ENCODE data around the gene CRISPLD2. TPM values are rescaled to one million over a fixed set of nuclear protein-coding genes. Genes with fewer than 3 reads are reported as not detected.

Gene CRISPLD2
- total RNA-seq, 2 donors from 2014 or later = 0.43 to 1.7 TPM

DNA sequence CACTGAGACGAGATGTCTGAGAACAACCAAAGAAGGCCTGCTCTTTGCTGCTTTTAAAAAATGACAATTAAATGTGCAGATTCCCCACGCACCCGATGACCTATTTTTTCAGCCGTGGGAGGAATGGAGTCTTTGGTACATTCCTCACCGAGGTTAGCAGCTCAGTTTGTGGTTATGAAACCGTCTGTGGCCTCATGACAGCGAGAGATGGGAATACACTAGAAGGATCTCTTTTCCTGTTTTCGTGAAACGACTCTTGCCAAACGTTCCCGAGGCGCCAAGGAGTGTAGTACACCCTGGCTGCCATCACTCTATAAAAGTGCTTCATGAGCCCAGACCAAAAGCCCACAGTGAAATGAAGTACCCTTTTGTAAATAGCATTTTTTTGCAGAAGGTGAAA lies 87.8 kb downstream of the CRISPLD2 start:
- DNase-seq (ENCODE audit: low spot score) (no peak), ATAC-seq (no peak)
- Mint-ChIP-seq H3K36me3 (no peaks in the 10 kb centered on the region), H3K27me3 (peaks cover 0 to 3% of the 10 kb centered on the region in 2 donors), H3K9me3 (no peaks in the 10 kb centered on the region), H3K27ac (no peak overlapping the region), H3K4me1 (ENCODE audit: low read depth in 2 of 2) (peaks cover 0 to 6% of the 10 kb centered on the region in 2 donors), H3K4me3 (no peak overlapping the region)

DNA sequence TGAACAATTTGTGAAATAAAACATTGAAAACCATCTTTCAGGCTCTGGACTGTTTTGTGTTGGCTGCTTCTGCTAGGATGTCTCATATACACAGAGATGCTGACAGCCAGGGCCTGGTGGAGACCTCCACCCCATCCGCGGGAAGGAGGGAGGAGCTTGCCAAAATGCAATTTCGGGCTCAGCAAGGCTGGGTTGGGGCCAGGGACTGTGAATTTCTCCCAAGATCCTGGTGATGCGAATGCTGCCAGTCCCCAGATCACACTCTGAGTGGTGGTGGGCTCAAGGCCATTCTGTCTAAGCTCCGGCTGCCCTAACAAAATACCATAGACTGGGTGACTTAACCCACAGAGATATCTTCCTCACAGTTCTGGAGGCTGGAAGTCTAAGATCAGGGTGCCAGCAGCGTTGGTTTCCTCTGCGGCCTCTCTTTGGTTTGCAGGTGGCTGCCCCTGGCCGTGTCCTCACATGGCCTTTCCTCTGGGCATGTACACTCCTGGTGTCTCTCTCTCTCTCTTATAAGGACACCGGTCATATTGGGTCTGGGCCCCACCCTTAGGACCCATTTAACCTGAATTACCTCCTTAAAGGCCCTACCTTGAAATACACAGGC lies 89.8 kb downstream of the CRISPLD2 start:
- no peak overlapping the region for H3K27ac Mint-ChIP-seq
- no peaks in the 10 kb centered on the region for H3K9me3 Mint-ChIP-seq
- no peaks in the 10 kb centered on the region for H3K36me3 Mint-ChIP-seq
- DNase-seq (ENCODE audit: low spot score) (no peak), ATAC-seq (no peak)
- no peak overlapping the region for H3K4me3 Mint-ChIP-seq
- peaks cover 0 to 6% of the 10 kb centered on the region in 2 donors for H3K4me1 Mint-ChIP-seq (ENCODE audit: low read depth in 2 of 2)
- peaks cover 0 to 6% of the 10 kb centered on the region in 2 donors for H3K27me3 Mint-ChIP-seq

DNA sequence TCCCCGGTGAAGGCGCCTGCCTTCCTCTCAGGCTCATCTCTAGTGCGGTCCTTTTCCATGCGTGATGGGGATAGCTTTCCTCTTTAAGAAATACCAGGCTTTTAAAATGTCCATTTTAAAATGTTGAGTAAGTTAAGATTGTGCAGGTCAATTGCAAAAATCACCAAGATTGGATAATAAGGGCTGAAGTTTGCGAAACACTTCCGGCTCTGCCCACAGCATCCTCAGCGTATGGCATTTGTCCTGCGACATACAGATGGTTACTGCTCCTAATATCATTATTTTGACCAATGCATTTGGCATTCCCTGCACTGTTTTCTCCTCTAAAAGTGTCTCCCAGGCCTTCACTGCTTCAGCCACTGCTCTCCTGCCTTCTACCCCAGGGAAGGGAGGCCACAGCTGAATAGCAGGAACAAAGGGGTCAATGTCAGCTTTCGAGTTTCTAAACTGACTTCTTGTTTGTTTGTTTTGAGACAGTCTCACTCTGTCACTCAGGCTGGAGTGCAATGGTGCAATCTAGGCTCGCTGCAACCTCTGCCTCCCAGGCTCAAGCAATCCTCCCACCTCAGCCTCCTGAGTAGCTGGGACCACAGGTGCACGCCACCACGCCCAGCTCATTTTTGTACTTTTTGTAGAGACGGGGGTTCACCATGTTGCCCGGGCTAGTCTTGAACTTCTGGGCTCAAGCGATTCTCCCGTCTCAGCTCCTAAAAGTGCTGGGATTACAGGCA lies 91.9 kb downstream of the CRISPLD2 start:
- no peak overlapping the region for H3K4me3 Mint-ChIP-seq
- H3K36me3 Mint-ChIP-seq = no peaks in the 10 kb centered on the region
- no peak for DNase-seq (ENCODE audit: low spot score)
- peaks cover 0 to 6% of the 10 kb centered on the region in 2 donors for H3K4me1 Mint-ChIP-seq (ENCODE audit: low read depth in 2 of 2)
- no peak overlapping the region for H3K27ac Mint-ChIP-seq
- no peak for ATAC-seq
- no peaks in the 10 kb centered on the region for H3K9me3 Mint-ChIP-seq
- peaks cover 0 to 12% of the 10 kb centered on the region in 2 donors for H3K27me3 Mint-ChIP-seq

DNA sequence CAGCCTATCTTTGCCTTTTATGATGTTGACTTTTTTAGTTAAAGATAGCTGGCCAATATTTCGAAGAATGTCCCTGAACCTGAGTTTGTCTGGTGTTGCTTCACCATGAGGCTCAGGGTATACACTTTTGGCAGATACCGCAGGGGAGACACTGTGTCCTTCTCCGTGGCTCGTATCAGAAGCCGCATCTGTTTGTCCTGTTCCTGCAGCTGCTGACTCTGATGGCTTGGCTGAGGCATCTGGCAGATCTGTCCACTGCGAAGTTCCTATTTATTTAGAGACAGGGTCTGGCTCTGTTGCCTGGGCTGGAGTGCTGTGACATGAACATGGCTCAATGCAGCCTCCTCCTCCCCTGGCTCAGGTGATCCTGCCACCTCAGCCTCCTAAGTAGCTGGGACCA lies 93.5 kb downstream of the CRISPLD2 start:
- no peak overlapping the region for H3K27ac Mint-ChIP-seq
- H3K4me1 Mint-ChIP-seq (ENCODE audit: low read depth in 2 of 2) = no peaks in the 10 kb centered on the region
- DNase-seq (ENCODE audit: low spot score) = no peak
- H3K4me3 Mint-ChIP-seq = no peak overlapping the region
- H3K9me3 Mint-ChIP-seq = no peaks in the 10 kb centered on the region
- no peaks in the 10 kb centered on the region for H3K36me3 Mint-ChIP-seq
- no peak for ATAC-seq
- peaks cover 3 to 15% of the 10 kb centered on the region in 2 donors for H3K27me3 Mint-ChIP-seq

DNA sequence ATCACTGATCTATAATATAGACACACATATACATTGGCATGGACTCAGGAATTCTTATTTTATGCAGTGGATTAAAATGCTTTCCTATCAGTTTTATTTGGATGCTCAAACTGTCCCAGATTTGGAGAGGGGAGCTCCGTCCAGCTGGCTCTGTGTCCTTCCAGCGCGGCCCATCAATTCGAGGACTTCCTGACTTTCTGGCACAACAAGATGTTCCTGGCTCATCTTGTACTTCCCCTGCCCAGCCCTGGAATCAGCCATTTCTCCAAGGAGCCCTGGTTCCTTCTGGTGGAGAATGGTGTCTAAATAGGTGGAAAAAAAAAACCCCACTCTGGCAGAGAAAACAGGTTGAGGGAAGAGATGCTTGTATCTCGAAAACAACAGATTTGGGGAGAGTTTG lies 94.5 kb downstream of the CRISPLD2 start:
- ATAC-seq (no peak), DNase-seq (ENCODE audit: low spot score) (no peak)
- Mint-ChIP-seq H3K27ac (no peak overlapping the region), H3K4me3 (no peak overlapping the region), H3K9me3 (no peaks in the 10 kb centered on the region), H3K27me3 (peaks cover 10 to 20% of the 10 kb centered on the region in 2 donors), H3K4me1 (ENCODE audit: low read depth in 2 of 2) (no peaks in the 10 kb centered on the region), H3K36me3 (no peaks in the 10 kb centered on the region)

DNA sequence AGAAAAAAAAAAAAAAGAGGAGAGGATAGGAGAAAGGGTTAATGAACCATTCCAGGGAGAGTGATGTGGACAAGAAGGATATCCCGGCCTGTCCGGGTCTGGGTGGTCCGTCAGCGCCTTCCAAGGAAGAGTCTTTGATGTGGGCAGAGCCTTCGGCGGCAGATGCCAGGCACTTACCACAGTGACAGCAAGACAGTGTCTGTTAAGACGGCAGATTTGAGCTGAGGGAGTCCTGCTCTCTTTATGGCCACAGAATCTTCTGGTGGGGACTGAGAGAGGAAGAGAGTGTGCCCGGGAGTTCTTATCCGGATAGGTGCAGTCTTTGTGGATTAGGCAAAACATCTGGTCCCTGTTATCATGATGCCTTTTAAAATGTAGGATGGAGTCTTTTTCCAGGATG lies 96.4 kb downstream of the CRISPLD2 start:
- H3K4me1 Mint-ChIP-seq (ENCODE audit: low read depth in 2 of 2) = no peaks in the 10 kb centered on the region
- no peak for DNase-seq (ENCODE audit: low spot score)
- ATAC-seq = no peak
- H3K27ac Mint-ChIP-seq = no peak overlapping the region
- H3K27me3 Mint-ChIP-seq = peaks cover 14 to 20% of the 10 kb centered on the region in 2 donors
- H3K9me3 Mint-ChIP-seq = no peaks in the 10 kb centered on the region
- no peaks in the 10 kb centered on the region for H3K36me3 Mint-ChIP-seq
- no peak overlapping the region for H3K4me3 Mint-ChIP-seq

DNA sequence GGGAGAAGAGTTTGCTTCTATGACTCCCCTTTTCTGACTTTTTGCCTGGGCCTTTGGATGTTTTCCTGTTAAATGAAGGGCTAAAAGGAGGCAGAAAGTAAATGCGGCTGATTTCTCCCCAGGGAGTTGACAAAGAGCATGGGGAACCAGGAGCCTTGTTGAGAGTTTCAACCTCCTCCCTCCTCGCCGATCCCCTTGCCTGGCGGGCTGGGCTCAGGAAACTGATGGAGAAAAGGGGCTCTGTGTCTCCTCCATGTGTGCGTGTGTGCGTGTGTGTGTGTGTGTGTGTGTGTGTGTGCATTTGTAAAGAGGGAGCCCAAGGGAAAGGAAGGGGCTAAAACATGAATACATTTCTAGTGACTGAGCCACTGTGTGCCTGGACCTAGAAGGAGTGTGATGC lies 97.1 kb downstream of the CRISPLD2 start:
- Mint-ChIP-seq H3K27me3 (peaks cover 14 to 20% of the 10 kb centered on the region in 2 donors), H3K27ac (no peak overlapping the region), H3K4me3 (no peak overlapping the region), H3K4me1 (ENCODE audit: low read depth in 2 of 2) (no peaks in the 10 kb centered on the region), H3K9me3 (no peaks in the 10 kb centered on the region), H3K36me3 (no peaks in the 10 kb centered on the region)
- DNase-seq (ENCODE audit: low spot score) = no peak
- no peak for ATAC-seq

DNA sequence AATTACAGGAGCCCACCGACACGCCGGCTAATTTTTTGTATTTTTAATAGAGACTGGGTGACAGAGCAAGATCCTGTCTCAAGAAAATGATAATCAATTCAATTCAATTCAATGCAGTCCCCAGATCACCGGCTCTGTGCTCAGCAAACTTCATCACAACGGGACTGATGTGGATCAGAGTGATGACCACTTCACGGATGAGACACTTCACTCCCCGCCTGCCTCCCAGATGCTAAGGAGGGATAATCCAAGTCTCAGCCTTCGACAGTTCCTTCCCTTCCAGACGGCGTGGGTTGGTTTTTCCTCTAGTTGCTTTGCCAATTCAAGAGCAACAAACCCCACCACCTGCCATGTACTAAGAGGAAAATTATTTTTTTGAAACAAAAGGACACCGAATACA lies 97.7 kb downstream of the CRISPLD2 start:
- Mint-ChIP-seq H3K4me3 (no peak overlapping the region), H3K4me1 (ENCODE audit: low read depth in 2 of 2) (no peaks in the 10 kb centered on the region), H3K27me3 (peaks cover 14 to 17% of the 10 kb centered on the region in 2 donors), H3K9me3 (no peaks in the 10 kb centered on the region), H3K36me3 (no peaks in the 10 kb centered on the region), H3K27ac (no peak overlapping the region)
- DNase-seq (ENCODE audit: low spot score) = no peak
- no peak for ATAC-seq

DNA sequence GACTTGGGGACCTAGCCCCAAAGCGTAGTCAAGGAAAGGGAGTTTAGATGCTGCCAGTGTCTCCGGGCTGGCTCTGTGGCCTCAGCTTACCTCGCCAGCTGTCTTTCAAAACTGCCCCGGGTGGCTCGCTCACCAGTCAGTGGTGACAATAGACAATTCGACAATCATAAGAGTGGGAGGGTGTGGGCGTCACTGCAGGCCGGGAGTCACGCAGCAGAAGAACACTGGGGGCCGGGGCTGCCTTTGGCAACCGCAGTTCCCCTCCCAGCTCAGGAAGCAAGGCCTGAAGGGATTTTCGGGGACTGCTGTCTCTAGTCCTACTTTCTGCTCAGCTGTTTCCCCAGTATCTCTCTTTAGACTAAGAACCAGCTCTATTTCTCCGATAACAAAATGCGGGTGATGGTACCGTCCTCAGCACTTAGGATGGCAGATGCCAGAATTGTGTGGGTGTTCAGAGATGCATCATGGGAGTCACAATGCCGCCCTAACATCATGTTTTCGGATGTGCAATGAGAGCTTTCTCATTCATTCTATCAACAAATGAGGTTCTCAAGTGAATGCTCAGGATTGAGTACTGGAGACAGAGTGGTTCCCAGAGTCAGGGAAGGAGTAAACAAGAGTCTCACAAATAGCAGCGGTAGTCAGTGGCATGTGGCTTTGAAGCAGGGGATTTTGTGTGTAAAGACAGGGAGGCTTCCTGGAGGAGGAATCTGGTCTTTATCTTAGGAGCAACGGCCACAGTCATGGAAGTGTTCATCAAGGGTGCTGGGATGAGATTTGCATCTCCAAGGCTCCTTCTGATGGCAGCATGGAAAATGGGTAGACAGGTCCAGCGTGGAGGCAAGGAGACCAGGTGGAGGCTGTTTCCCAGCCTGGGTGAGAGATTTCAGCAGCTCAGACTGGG lies 98.5 kb downstream of the CRISPLD2 start:
- peaks cover 14% of the 10 kb centered on the region in 2 donors for H3K27me3 Mint-ChIP-seq
- H3K4me3 Mint-ChIP-seq = no peak overlapping the region
- no peak for ATAC-seq
- no peak for DNase-seq (ENCODE audit: low spot score)
- no peaks in the 10 kb centered on the region for H3K36me3 Mint-ChIP-seq
- H3K9me3 Mint-ChIP-seq = no peaks in the 10 kb centered on the region
- no peaks in the 10 kb centered on the region for H3K4me1 Mint-ChIP-seq (ENCODE audit: low read depth in 2 of 2)
- no peak overlapping the region for H3K27ac Mint-ChIP-seq

DNA sequence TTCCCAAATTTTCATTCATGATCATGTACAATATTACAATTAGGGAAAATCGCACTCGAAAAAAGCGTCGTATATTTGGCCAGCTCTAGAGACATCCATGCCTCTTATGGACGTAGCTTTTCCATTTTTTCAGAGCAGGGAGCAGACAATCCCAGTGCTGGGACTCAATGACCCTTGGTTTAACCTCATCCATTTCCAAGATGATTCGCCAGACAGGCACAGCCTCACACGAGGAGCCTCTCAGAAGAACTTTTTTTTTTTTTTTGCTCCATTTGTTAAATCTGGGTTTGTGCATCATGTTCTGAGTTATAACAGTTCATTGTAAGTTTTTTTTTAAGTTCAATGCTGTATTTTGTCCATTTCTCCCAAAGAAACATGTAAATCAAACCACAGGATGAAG lies 99.5 kb downstream of the CRISPLD2 start:
- Mint-ChIP-seq H3K27me3 (peaks cover 14% of the 10 kb centered on the region in 2 donors), H3K36me3 (no peaks in the 10 kb centered on the region), H3K4me1 (ENCODE audit: low read depth in 2 of 2) (no peaks in the 10 kb centered on the region), H3K4me3 (no peak overlapping the region), H3K27ac (no peak overlapping the region), H3K9me3 (no peaks in the 10 kb centered on the region)
- DNase-seq (ENCODE audit: low spot score) = no peak
- no peak for ATAC-seq

DNA sequence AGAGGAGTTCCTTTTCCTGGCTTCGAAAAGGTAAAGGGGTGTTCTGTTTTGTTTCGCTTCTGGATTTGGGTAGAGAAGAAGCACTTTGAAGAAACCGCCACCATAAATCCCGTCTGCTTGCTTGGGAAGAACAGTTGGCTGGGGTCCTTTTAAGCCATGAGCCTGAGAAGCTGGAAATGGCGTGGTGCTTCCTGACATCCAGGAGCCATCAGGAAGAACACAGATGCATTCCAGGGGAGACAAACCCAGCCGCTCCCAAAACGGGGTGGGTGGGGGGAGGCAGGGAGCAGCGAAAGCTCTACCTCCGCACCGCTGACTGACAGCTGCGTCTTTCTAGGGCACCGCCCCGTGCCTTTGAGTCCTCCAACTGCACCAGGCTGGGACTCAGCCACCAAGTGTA lies 99.9 kb downstream of the CRISPLD2 start:
- Mint-ChIP-seq H3K36me3 (no peaks in the 10 kb centered on the region), H3K9me3 (no peaks in the 10 kb centered on the region), H3K27ac (no peak overlapping the region), H3K27me3 (peaks cover 14% of the 10 kb centered on the region in 2 donors), H3K4me1 (ENCODE audit: low read depth in 2 of 2) (no peaks in the 10 kb centered on the region), H3K4me3 (no peak overlapping the region)
- no peak for ATAC-seq
- no peak for DNase-seq (ENCODE audit: low spot score)

DNA sequence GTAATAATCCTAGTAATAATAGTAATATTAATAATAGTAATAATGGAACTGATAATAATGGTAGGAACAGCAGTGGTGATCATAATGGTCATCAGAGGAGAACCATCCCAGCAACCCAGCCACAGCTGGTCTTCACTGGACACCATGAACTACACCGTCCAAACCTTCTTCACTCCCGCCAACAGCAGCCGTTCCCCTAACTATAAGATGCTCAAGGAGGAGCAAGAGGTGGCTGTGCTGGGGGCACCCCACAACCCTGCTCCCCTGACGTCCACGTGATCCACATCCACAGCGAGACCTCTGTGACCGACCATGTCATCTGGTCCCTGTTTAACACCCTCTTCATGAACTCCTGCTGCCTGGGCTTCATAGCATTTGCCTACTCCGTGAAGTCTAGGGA lies 100.5 kb downstream of the CRISPLD2 start:
- Mint-ChIP-seq H3K36me3 (no peaks in the 10 kb centered on the region), H3K9me3 (no peaks in the 10 kb centered on the region), H3K27me3 (peaks cover 14% of the 10 kb centered on the region in 2 donors), H3K27ac (no peak overlapping the region), H3K4me3 (no peak overlapping the region), H3K4me1 (ENCODE audit: low read depth in 2 of 2) (no peaks in the 10 kb centered on the region)
- DNase-seq (ENCODE audit: low spot score) = no peak
- ATAC-seq = no peak

DNA sequence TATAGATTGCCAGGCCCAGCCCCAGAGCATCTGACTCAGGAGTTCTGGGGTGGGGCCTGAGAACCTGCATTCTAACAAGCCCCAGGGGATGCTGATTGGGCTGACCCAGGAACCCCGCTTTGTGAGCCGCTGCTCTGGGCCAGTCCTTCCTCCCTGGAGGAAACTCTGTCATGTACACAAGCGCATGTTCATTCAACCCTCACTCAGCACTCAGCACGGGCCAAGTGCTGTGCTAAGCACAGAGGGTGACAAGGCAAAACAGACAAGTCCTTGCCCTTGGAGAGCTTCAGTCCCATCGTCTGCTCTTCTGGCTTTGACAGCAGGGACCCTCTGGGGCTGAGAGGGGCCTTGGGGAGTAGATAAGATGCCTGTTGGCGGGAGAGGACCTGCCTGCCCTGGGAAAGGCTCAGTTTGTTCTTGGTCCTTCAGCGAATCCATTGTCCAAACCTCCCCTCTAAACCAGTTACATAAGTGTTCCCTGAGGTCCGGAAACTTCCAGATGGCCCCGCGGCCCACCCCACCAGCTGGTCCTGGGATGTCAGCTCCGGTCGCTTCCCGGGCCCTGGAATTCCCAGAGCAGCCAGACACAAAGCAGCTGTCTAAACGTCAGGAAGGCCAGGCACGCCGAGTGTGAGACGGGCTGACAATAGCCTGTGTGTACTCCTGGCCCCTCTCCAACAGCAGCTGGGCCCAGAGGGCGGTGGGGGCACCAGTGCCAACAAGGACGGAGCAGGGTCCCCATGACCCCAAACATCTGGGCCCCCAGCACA lies 102.8 kb downstream of the CRISPLD2 start:
- ATAC-seq (peak in 1 of 2 donors; percentile 16), DNase-seq (ENCODE audit: low spot score) (no peak)
- Mint-ChIP-seq H3K9me3 (no peaks in the 10 kb centered on the region), H3K27me3 (peaks cover 6 to 14% of the 10 kb centered on the region in 2 donors), H3K4me1 (ENCODE audit: low read depth in 2 of 2) (no peaks in the 10 kb centered on the region), H3K36me3 (no peaks in the 10 kb centered on the region), H3K4me3 (no peak overlapping the region), H3K27ac (no peak overlapping the region)

All from natural killer cell treated with Interleukin-12 subunit alpha and Interleukin-12 subunit beta and Interleukin-15 and Interleukin-18, amount 100 ng/mL, for 72 hours (primary cell).